K562 (cell line): ENCODE measurements around the gene LHPP.

Source experiments
- CBX5 ChIP-seq: IDR thresholded peaks from 2 replicates; pipeline ENCODE4 v1.6.1; 2014; ENCODE audit warnings: low read depth, borderline replicate concordance
- EP300 ChIP-seq: IDR thresholded peaks from 2 replicates; pipeline ENCODE4 v1.6.1; 2012; ENCODE audit warnings: low read length, improper control_type of control experiment
- POLR3A ChIP-seq: IDR thresholded peaks from 2 replicates; pipeline ENCODE4 v1.6.1; 2011; ENCODE audit warnings: borderline replicate concordance, mild to moderate bottlenecking, moderate library complexity; ENCODE audit not compliant: insufficient read length, insufficient read depth; ENCODE audit errors: extremely low read depth
- ZBTB7A ChIP-seq: IDR thresholded peaks from 2 replicates; pipeline ENCODE4 v1.6.1; 2011; ENCODE audit warnings: low read depth, mild to moderate bottlenecking, low read length, moderate library complexity, borderline replicate concordance; ENCODE audit not compliant: control insufficient read depth
- ZMIZ1 ChIP-seq, 2 experiments: fragments of 150-350 bp in 1 of 2; IDR thresholded peaks; 2 replicates each; pipeline ENCODE4 v1.6.1; 2012 to 2016; ENCODE audit warnings: low read depth in 2 of 2, low read length in 2 of 2, mild to moderate bottlenecking in 1 of 2, moderate library complexity in 1 of 2

DNA sequence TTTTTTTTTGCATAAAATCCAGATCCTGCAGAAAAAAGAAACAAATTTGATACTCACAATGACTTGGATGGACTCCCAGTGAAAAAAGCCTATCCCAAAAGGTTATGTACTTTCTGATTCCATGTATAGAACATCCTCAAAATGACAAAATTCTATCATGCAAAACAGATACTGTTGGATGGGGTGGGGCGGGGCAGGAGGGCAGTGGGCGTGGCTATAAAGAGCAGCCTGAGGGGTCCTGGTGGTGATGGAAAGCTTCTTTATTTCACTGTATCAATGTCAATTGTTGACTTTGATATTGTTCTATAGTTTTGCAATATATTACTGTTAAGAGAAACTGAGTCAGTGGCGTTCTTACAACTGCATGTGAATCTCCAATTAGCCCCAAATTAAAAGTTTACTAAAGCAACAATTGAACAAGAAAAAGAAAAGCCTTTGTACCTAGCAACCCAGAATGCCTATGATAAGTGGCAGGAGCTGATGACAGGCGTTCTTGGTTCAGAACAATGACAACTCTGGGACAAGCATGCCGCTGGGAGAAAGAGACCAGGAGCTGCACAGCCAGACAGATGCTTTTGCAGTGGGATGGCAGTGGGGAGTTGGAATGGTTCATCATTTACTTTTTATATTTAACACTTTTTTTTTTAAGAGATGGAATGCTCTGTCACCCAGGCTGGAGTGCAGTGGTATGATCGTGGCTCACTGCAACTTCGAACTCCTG lies 101.9 kb downstream of the LHPP start:
- TF ChIP-seq POLR3A: no peak
- TF ChIP-seq ZBTB7A: no peak
- TF ChIP-seq CBX5: no peak
- no peak for TF ChIP-seq ZMIZ1 (IDR thresholded peaks at IDR 0.05; ENCODE audit: low read depth in 2 of 2, low read length in 2 of 2)
- no peak for TF ChIP-seq EP300
